GM21825 (cell line): Measurements from ENCODE around the gene PLA2G2C.

Experiments
- ATAC-seq: cut with Tn5 transposase; IDR thresholded peaks from one replicate; pipeline ENCODE4 v1.9.1; 2021; ENCODE audit warnings: mild to moderate bottlenecking, moderate library complexity; ENCODE audit not compliant: unreplicated experiment

The PLA2G2C gene

GRCh38 chr1:20209471-20209870, 23.2 kb upstream of the PLA2G2C start:
- ATAC-seq: no peak

GRCh38 chr1:20207546-20207945, 21.2 kb upstream of the PLA2G2C start:
- ATAC-seq: no peak

DNA sequence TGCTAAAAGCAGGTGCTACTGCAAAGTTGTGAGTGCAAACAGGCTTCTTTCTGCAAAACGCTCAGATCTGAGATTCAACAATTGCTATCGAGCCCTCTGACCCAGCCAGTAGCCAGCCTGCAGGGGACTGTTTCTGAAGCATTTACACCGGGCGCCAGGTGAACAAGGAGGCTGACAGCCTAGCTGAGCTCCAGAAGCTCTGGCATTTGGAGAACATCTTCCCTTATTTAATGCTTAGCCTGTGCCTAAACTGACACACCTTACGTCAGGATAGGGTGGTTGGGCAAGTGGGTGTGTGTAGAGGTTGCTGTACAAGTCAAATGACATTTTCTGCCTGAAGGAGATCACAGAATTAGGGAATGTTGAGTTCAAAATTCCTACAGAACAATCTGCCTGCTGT, 15.8 kb upstream of the PLA2G2C start:
- ATAC-seq: no peak

DNA sequence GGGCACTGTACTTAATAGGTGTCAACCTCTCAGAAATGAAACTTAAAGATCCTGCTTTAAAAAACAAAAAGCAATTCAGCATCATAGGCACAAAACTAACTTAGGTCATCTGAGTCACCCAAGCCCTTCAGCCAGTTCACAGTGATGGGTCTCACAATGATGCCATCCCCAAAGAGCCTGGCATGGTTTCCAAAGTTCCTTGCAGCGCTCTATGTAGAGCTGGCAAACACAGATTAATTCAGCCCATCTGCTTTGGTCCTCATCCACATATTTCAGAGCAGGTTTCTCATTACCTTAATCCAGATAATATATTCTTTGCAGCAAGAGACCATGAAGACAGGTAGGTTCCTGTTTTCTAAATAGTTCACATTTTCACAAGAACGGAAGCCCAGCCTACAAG, 14.6 kb upstream of the PLA2G2C start:
- no peak for ATAC-seq

DNA sequence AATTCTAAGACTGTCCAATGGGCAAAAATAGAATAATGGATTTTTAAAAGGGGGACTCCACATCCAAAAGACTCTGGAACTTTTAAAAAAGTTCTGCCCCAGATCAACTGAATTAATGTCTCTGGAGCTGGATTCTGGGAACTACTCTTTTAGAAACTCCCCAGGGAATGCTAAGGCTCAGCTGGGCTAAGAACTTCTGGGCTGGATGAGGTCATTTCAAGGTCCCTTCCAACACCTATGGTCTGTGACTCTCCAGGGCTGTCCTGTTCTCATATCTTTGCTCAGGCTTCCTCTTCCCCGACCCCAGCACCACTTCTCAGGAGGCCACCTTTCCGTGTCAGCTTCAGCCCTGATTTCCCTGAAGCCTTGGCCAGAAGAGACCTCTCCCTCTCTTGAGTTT, 13.5 kb upstream of the PLA2G2C start:
- ATAC-seq: no peak

DNA sequence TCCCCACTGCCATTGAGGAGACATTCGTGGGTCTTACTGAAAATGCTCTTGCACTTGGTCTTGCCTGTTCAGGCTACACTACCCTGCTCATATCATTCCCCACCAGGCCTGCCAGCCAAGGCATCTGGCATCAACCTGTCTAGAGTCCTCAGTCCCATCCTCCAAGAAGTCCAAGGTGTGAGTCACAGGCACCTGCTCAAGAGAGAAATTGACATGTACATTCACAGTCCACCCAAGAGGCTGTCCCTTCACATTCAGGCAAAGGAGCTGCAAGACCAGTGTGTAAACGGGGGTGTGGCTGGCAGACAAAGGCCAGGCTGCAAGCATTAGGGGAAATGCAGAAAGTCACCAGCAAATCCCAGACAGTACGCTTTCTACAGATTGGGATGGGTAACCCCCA, 13.1 kb upstream of the PLA2G2C start:
- no peak for ATAC-seq

DNA sequence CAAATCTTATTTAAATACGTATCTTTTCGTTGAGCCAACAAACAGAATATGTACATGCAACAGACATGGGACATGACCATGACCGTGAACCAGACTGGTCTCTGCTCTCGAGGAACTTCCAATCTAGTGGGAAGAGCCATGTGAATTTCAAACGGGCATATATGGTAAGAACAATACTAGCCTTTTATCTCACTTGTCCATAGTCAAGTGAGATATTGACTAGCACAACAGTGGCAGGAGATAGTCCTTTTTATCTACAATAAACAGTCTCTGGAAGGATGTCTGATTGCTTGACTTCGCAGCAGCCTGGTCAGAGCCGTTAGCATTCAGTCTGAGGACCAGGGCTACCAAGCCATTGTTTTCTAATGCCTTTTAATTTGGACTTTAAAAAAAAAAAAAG, 12.6 kb upstream of the PLA2G2C start:
- ATAC-seq: no peak

GRCh38 chr1:20198296-20198695, 12.0 kb upstream of the PLA2G2C start:
- no peak for ATAC-seq

- no peak for ATAC-seq
These were observed 11.0 kb upstream of the PLA2G2C start for GRCh38 chr1:20197329-20197791.

- ATAC-seq: no peak
These were observed 9.1 kb upstream of the PLA2G2C start for GRCh38 chr1:20195462-20195780.

DNA sequence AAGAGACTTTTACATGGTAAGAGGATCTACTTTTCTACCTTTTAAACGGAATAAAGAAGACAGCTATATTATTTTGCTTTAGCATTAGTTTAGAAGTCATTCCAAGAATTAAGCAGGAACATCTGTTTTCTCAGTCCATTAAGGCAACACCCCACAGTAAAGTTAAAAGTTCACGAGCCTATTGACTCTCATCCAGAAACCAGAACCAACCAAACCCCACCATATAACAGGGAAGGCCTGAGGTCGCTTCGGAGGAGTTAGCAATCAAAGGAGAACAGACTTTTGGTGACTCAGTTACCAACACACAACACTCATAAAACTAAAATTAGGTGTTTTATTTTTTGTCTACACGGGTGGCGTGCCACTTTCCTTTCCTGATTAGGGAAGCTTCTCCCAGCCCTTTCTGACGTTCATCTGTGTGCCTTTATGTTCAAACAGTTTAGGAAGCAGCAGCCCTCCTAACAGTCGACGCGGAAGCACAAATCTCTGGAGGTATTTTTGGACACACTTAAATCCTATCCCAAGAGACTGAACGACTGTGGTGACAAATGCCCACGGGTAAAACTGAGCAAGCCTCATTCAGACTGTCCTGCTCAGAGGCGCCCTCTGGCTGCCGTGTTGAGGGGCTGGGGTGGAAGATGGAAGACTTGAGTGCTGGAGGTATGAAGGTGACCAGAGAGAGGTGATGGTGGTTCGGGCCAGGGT, 8.6 kb upstream of the PLA2G2C start:
- no peak for ATAC-seq

- no peak for ATAC-seq
These were observed 7.9 kb upstream of the PLA2G2C start for GRCh38 chr1:20194224-20194623.

GRCh38 chr1:20192871-20193411, 6.6 kb upstream of the PLA2G2C start:
- no peak for ATAC-seq

GRCh38 chr1:20192364-20192763, 6.0 kb upstream of the PLA2G2C start:
- ATAC-seq: no peak

DNA sequence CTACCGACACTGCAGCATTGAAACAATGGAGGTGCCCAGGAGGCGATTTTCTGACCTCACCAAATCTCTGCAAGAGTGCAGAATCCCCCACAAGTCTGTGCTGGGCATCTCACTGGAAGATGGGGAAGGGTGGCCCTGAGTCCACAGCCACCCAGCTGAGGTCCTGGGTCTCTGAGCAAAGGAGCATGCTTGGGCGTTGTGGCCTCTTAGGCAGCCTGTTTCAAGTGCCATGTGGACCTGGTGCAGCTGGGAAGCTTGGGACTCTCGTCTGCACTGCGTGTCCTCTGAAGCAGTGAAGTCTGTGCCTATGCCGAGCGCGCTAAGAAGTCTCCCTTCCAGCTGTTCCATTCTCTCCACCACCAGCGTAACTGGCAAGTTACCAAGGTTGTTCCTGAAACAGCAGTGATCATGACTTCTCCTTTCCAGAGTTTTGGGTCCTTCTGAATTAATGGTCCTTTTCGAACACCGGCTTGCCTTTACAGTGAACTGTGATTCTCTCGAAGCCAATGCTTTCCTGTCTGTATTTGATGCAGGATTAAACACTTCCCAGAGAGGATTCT, 5.0 kb upstream of the PLA2G2C start:
- ATAC-seq: no peak

- no peak for ATAC-seq
These were observed 4.2 kb upstream of the PLA2G2C start for GRCh38 chr1:20190256-20191160.

DNA sequence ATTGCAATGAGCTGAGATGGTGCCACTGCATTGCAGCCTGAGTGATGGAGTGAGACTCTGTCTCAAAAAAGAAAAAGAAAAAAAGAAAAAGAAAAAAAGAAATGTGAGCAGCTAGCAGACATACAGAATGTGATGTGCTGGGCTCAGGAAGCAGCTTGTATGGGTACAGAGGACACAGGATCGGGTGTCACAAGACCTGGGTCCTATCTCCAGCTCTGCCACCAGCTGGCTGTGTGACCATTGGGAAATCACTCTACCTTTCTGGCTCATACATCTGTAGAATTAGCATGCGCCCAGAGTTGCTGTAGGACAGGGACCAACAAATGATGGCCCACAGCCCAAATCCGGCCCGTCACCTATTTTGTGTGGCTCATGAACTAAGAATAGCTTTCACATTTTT, 3.3 kb upstream of the PLA2G2C start:
- no peak for ATAC-seq

DNA sequence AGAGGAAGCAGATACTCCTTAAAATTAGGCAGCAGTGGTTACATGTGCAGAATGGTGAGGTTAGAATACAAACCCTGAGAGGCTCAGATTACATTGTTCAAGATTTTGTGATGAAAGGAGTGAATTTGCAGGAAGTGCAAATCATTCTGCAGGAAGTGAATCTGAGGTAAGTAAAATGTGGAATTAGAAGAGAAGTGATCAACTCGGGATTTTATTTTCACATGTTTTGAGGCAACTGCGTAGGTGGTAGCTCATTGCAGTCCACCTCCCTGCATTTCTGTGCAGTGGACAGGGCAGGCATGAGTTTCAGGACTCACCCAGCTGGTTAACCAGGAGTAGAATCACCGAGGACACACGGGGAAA, 2.1 kb upstream of the PLA2G2C start:
- ATAC-seq: no peak

- ATAC-seq: no peak
These were observed 1.6 kb upstream of the PLA2G2C start for GRCh38 chr1:20187813-20188454.

DNA sequence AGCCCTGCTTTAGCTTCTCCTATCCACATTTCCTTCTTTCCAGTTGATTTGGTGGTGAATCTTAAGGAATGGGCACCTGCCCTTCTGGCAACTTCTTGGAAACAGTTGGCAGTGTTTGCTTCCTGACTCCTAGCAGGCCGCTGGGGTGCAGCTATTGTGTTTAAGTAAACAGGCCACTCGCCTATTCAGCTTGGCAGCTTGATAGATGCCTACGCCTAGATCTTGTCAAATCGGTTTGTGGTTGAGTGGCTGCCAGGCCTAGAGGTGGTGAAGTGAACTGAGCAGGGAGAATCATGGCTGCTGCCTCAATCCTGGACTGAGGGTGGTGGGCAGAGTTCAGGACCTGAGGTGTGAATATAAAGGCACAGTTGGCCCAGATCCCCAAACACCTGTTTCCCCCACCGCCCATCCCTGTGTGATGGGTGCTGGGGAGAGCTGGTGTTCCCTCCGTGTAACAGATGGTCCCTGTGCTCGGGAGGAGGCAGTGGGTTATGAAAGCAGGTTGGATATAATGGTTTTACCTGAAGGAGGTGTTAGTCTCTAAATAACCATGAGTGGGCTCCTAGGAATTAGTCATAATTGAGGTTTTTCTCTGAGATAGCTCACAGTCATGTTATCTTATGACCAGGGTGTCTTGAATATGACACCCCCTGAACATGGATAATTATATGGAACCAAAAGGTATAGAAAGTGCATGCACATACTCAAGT, 940 bp upstream of the PLA2G2C start:
- ATAC-seq: no peak
